Smooth muscle cell (in vitro differentiated cells): ENCODE data around the gene HUWE1. TPM values are rescaled to one million over a fixed set of nuclear protein-coding genes. Genes with fewer than 3 reads are reported as not detected.
"Not testable (repeated sequence)": the region's sequence is repeated elsewhere in the genome, so short reads cannot be mapped to it uniquely, and the experiment has no call there.

ENCODE experiments used
- DNase-seq: peaks from one replicate; lab custom pipeline; 2025; ENCODE audit not compliant: unreplicated experiment; lab: John Stamatoyannopoulos, UW
- H2AFZ ChIP-seq: fragments of 200-600 bp; sonication (generic); 2 replicates; pipeline ENCODE4 v1.6.0; 2016; ENCODE audit warnings: antibody characterized with exemption, low read depth, mild to moderate bottlenecking
- H3F3A ChIP-seq: fragments of 200-600 bp; sonication (generic); 2 replicates; pipeline ENCODE4 v1.6.0; 2017; ENCODE audit warnings: antibody characterized with exemption, low read depth
- H3K27ac ChIP-seq: fragments of 200-600 bp; sonication (generic); 2 replicates; pipeline ENCODE4 v1.5.1; 2016; ENCODE audit warnings: low read depth, mild to moderate bottlenecking
- H3K27me3 ChIP-seq: fragments of 200-600 bp; sonication (generic); 2 replicates; pipeline ENCODE4 v1.6.1; 2016; ENCODE audit warnings: low read depth, mild to moderate bottlenecking
- H3K36me3 ChIP-seq: fragments of 200-600 bp; sonication (generic); 2 replicates; pipeline ENCODE4 v1.5.1; 2016; ENCODE audit warnings: low read depth
- H3K4me1 ChIP-seq: fragments of 200-600 bp; sonication (generic); 2 replicates; pipeline ENCODE4 v1.5.1; 2016; ENCODE audit warnings: low read depth
- H3K4me2 ChIP-seq: fragments of 200-600 bp; sonication (generic); 2 replicates; pipeline ENCODE4 v1.6.0; 2016; ENCODE audit warnings: mild to moderate bottlenecking
- H3K4me3 ChIP-seq: fragments of 200-600 bp; sonication (generic); 2 replicates; pipeline ENCODE4 v1.5.1; 2016; ENCODE audit warnings: mild to moderate bottlenecking
- H3K79me2 ChIP-seq: fragments of 200-600 bp; sonication (generic); 2 replicates; pipeline ENCODE4 v1.6.0; 2016; ENCODE audit warnings: low read depth, mild to moderate bottlenecking
- H3K9ac ChIP-seq: fragments of 200-600 bp; sonication (generic); 2 replicates; pipeline ENCODE4 v1.6.0; 2016; ENCODE audit warnings: low read depth
- H3K9me3 ChIP-seq: fragments of 200-600 bp; sonication (generic); replicated peaks from 2 replicates; pipeline ENCODE4 v1.5.1; 2016; ENCODE audit warnings: low read depth
- H4K20me1 ChIP-seq: fragments of 200-600 bp; sonication (generic); 2 replicates; pipeline ENCODE4 v1.6.0; 2016; ENCODE audit warnings: low read depth
- CTCF ChIP-seq: fragments of 200-600 bp; sonication (generic); IDR thresholded peaks from 2 replicates; pipeline ENCODE4 v1.5.1; 2017; ENCODE audit warnings: borderline replicate concordance, mild to moderate bottlenecking, antibody characterized with exemption; ENCODE audit not compliant: insufficient read depth, poor library complexity, severe bottlenecking
- WGBS: methylation state at CpG from one replicate; pipeline ENCODE4 v1.1.7; 2016; ENCODE audit warnings: low lambda C conversion rate; 5-methylcytosine and 5-hydroxymethylcytosine counted together
- polyA plus RNA-seq: library from polyadenylated mRNA; unstranded; fragments of >200 nt; fragmentation: Nextera tagmentation; extraction: Ambion mirVana; gene quantifications from 2 replicates; pipeline ENCODE4 v1.2.1, GENCODE V29; 2016
- total RNA-seq: library from RNA; depleted of rRNA; stranded (reverse); fragments of >200 nt; gene quantifications from 2 replicates; pipeline ENCODE4 v1.2.3, GENCODE V29; 2014

The HUWE1 gene
- total and polyA plus RNA-seq, 2 experiments from 2014 or later = 29.4 to 122 TPM

- H3F3A ChIP-seq = no peaks in the 10 kb centered on the region
- TF ChIP-seq CTCF = no peak
- H3K4me1 ChIP-seq = no peaks in the 10 kb centered on the region
- H3K4me2 ChIP-seq = no peak overlapping the region
- no peak overlapping the region for H3K27ac ChIP-seq
- H3K4me3 ChIP-seq = no peak overlapping the region
- no peaks in the 10 kb centered on the region for H3K9me3 ChIP-seq
- H3K79me2 ChIP-seq = no peaks in the 10 kb centered on the region
- no peaks in the 10 kb centered on the region for H4K20me1 ChIP-seq
- H3K27me3 ChIP-seq = no peaks in the 10 kb centered on the region
- H2AFZ ChIP-seq = no peak overlapping the region
- DNase-seq = no peak
- no peak overlapping the region for H3K9ac ChIP-seq
- peaks cover 3% of the 10 kb centered on the region for H3K36me3 ChIP-seq
- 85% methylated on average over 8 of the region's 8 CpGs for WGBS
Observed at GRCh38 chrX:53538781-53539180, 147.7 kb downstream of the HUWE1 start.

- H3K79me2 ChIP-seq, H3K9me3 ChIP-seq, H3K36me3 ChIP-seq, H3F3A ChIP-seq, DNase-seq, H2AFZ ChIP-seq, H3K27me3 ChIP-seq, H3K4me2 ChIP-seq, H4K20me1 ChIP-seq, H3K27ac ChIP-seq, H3K4me1 ChIP-seq, H3K4me3 ChIP-seq, H3K9ac ChIP-seq: not testable (repeated sequence)
- 89% methylated on average over 21 of the region's 21 CpGs for WGBS
Observed at GRCh38 chrX:53531255-53531966, 155.1 kb downstream of the HUWE1 start.

GRCh38 chrX:53526999-53527398, 159.5 kb downstream of the HUWE1 start:
- H3K4me2 ChIP-seq = no peak overlapping the region
- H3F3A ChIP-seq = no peaks in the 10 kb centered on the region
- no peaks in the 10 kb centered on the region for H3K27me3 ChIP-seq
- no peak overlapping the region for H3K4me3 ChIP-seq
- H3K9ac ChIP-seq = no peak overlapping the region
- H3K27ac ChIP-seq = no peak overlapping the region
- H3K79me2 ChIP-seq = no peaks in the 10 kb centered on the region
- no peaks in the 10 kb centered on the region for H3K36me3 ChIP-seq
- no peak for TF ChIP-seq CTCF
- no peaks in the 10 kb centered on the region for H3K4me1 ChIP-seq
- no peaks in the 10 kb centered on the region for H4K20me1 ChIP-seq
- H3K9me3 ChIP-seq = no peaks in the 10 kb centered on the region
- no peak overlapping the region for H2AFZ ChIP-seq
- DNase-seq = no peak

- H3K4me3 ChIP-seq = no peak overlapping the region
- no peaks in the 10 kb centered on the region for H3K79me2 ChIP-seq
- DNase-seq = no peak
- H2AFZ ChIP-seq = no peak overlapping the region
- H3K9ac ChIP-seq = no peak overlapping the region
- H3F3A ChIP-seq = no peaks in the 10 kb centered on the region
- H3K4me2 ChIP-seq = no peak overlapping the region
- no peak for TF ChIP-seq CTCF
- H3K9me3 ChIP-seq = no peaks in the 10 kb centered on the region
- H3K4me1 ChIP-seq = no peaks in the 10 kb centered on the region
- no peak overlapping the region for H3K27ac ChIP-seq
- H3K27me3 ChIP-seq = no peaks in the 10 kb centered on the region
- H3K36me3 ChIP-seq = no peaks in the 10 kb centered on the region
- 83% methylated on average over 2 of the region's 2 CpGs for WGBS
- no peaks in the 10 kb centered on the region for H4K20me1 ChIP-seq
Observed at GRCh38 chrX:53511322-53511721, 175.2 kb downstream of the HUWE1 start.

DNA sequence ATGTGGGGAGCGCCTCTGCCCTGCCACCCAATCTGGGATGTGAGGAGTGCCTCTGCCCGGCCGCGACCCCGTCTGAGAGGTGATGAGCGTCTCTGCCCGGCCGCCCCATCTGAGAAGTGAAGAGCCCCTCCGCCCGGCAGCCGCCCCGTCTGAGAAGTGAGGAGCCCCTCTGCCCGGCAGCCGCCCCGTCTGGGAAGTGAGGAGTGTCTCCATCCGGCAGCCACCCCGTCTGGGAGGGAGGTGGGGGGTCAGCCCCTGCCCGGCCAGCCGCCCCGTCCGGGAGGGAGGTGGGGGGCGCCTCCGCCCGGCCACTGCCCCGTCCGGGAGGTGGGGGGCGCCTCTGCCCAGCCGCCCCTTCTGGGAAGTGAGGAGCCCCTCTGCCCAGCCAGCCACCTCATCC, 182.5 kb downstream of the HUWE1 start:
- DNase-seq, H3K9ac ChIP-seq, H3K4me3 ChIP-seq, H3K4me1 ChIP-seq, H3F3A ChIP-seq, H3K36me3 ChIP-seq, H4K20me1 ChIP-seq, H3K27ac ChIP-seq, H2AFZ ChIP-seq, H3K27me3 ChIP-seq, H3K9me3 ChIP-seq, H3K79me2 ChIP-seq, H3K4me2 ChIP-seq: not testable (repeated sequence)
- 97% methylated on average over 19 of the region's 28 CpGs for WGBS
